ENCODE results near the gene METTL16. TPM values are rescaled to one million over a fixed set of nuclear protein-coding genes. Genes with fewer than 3 reads are reported as not detected.

METTL16 gene
- total RNA-seq, 1 donor from 2014 or later, result 22.6 TPM

GRCh38 chr17:2379489-2380225 lies 132.0 kb downstream of the METTL16 start:
- DNase-seq, result no peak
- Mint-ChIP-seq H3K4me1 (ENCODE audit: low read depth, unreplicated experiment) (peaks cover 28% of the 10 kb centered on the region), H3K27me3 (ENCODE audit: unreplicated experiment) (peaks cover 10% of the 10 kb centered on the region), H3K36me3 (ENCODE audit: unreplicated experiment) (no peaks in the 10 kb centered on the region), H3K9me3 (ENCODE audit: unreplicated experiment) (peaks cover 13% of the 10 kb centered on the region), H3K27ac (ENCODE audit: unreplicated experiment) (peak overlapping the region; percentile 79), H3K4me3 (ENCODE audit: unreplicated experiment) (peak overlapping the region; percentile 30)
- no peak for TF ChIP-seq CTCF (IDR thresholded peaks at IDR 0.05; ENCODE audit: partially characterized antibody, unreplicated experiment)

DNA sequence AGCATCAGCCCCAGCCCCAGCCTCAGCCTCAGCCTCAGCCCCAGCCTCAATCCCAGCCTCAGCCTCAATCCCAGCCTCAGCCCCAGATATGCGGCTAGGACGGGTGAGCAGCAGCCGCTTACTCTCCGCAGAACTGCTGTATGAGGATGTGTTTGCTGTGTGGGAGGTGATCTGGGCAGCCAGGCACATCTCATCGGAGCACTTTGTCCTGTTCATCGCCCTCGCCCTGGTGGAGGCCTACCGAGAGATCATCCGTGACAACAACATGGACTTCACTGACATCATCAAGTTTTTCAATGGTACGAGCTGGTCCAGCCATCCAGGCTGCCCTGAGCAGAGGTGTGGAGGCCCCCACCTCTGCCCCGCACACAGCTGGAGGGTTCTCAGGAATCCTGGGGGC lies 132.8 kb downstream of the METTL16 start:
- no peak for TF ChIP-seq CTCF (IDR thresholded peaks at IDR 0.05; ENCODE audit: partially characterized antibody, unreplicated experiment)
- H3K9me3 Mint-ChIP-seq (ENCODE audit: unreplicated experiment), result peaks cover 10% of the 10 kb centered on the region
- peaks cover 22% of the 10 kb centered on the region for H3K4me1 Mint-ChIP-seq (ENCODE audit: low read depth, unreplicated experiment)
- no peak for DNase-seq
- H3K36me3 Mint-ChIP-seq (ENCODE audit: unreplicated experiment), result no peaks in the 10 kb centered on the region
- H3K27me3 Mint-ChIP-seq (ENCODE audit: unreplicated experiment), result peaks cover 5% of the 10 kb centered on the region
- H3K27ac Mint-ChIP-seq (ENCODE audit: unreplicated experiment), result peak overlapping the region; percentile 22
- H3K4me3 Mint-ChIP-seq (ENCODE audit: unreplicated experiment), result no peak overlapping the region

DNA sequence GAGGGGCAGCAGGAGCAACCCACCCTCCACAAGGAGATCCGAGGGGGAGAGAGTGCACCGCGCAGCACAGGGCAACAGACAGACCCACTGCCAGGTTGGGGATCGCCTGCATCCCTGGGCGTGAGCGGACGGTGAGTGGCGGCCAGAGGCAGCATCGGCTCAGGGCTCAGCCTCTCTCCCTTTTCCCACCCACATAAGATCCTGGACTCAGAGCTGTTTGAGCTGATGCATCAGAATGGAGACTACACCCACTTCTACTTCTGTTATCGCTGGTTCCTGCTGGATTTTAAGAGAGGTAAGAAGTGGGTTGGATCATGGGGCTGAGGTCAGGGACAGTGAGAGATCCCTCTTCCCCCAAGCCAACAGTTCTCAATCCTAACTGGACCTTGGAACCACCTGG lies 134.0 kb downstream of the METTL16 start:
- DNase-seq, result no peak
- Mint-ChIP-seq H3K27me3 (ENCODE audit: unreplicated experiment) (peaks cover 4% of the 10 kb centered on the region), H3K4me3 (ENCODE audit: unreplicated experiment) (no peak overlapping the region), H3K9me3 (ENCODE audit: unreplicated experiment) (peaks cover 12% of the 10 kb centered on the region), H3K27ac (ENCODE audit: unreplicated experiment) (no peak overlapping the region), H3K4me1 (ENCODE audit: low read depth, unreplicated experiment) (peaks cover 15% of the 10 kb centered on the region), H3K36me3 (ENCODE audit: unreplicated experiment) (no peaks in the 10 kb centered on the region)
- no peak for TF ChIP-seq CTCF (IDR thresholded peaks at IDR 0.05; ENCODE audit: partially characterized antibody, unreplicated experiment)

DNA sequence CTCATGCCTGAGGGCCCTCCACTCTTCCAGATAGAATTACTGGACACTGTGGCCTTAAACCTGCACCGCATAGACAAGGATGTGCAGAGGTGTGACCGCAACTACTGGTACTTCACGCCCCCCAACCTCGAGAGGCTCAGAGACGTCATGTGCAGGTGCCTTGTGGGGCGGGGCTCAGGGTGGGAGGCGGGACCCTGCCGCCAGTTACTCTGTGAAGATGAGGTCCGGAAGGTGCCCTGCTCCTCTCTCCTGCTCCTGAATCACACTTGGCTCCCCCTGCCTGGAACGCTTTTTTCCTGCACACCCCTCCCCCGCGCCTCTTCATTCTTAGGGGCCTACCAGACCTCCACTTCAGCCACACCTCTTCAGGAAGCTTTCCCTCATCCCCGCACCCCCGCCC lies 135.6 kb downstream of the METTL16 start:
- DNase-seq, result no peak
- Mint-ChIP-seq H3K27ac (ENCODE audit: unreplicated experiment) (no peak overlapping the region), H3K4me3 (ENCODE audit: unreplicated experiment) (no peak overlapping the region), H3K9me3 (ENCODE audit: unreplicated experiment) (peaks cover 14% of the 10 kb centered on the region), H3K4me1 (ENCODE audit: low read depth, unreplicated experiment) (peaks cover 11% of the 10 kb centered on the region), H3K36me3 (ENCODE audit: unreplicated experiment) (no peaks in the 10 kb centered on the region), H3K27me3 (ENCODE audit: unreplicated experiment) (peaks cover 2% of the 10 kb centered on the region)
- TF ChIP-seq CTCF (IDR thresholded peaks at IDR 0.05; ENCODE audit: partially characterized antibody, unreplicated experiment), result no peak

- Mint-ChIP-seq H3K4me1 (ENCODE audit: low read depth, unreplicated experiment) (peaks cover 11% of the 10 kb centered on the region), H3K36me3 (ENCODE audit: unreplicated experiment) (no peaks in the 10 kb centered on the region), H3K27ac (ENCODE audit: unreplicated experiment) (no peak overlapping the region), H3K4me3 (ENCODE audit: unreplicated experiment) (no peak overlapping the region), H3K27me3 (ENCODE audit: unreplicated experiment) (peaks cover 2% of the 10 kb centered on the region), H3K9me3 (ENCODE audit: unreplicated experiment) (peaks cover 11% of the 10 kb centered on the region)
- TF ChIP-seq CTCF (IDR thresholded peaks at IDR 0.05; ENCODE audit: partially characterized antibody, unreplicated experiment), result no peak
- no peak for DNase-seq
These were observed 136.3 kb downstream of the METTL16 start for GRCh38 chr17:2375406-2375805.

Data from glutamatergic neuron (in vitro differentiated cells).